H9 (cell line): ENCODE measurements around the gene GPR34. TPM values are rescaled to one million over a fixed set of nuclear protein-coding genes. Genes with fewer than 3 reads are reported as not detected.

ENCODE experiments used
- DNase-seq: peaks from one replicate; pipeline ENCODE4 v3.0.0-alpha.2; 2017
- H2AFZ ChIP-seq: one replicate; pipeline ENCODE4 v1.6.1; 2013; ENCODE audit warnings: mild to moderate bottlenecking, low read length, control low read depth, moderate library complexity
- H2AK5ac ChIP-seq: 2 replicates; pipeline ENCODE4 v1.6.1; 2013; ENCODE audit warnings: low read length, control low read depth, mixed read lengths; ENCODE audit not compliant: insufficient read length
- H2BK120ac ChIP-seq: one replicate; pipeline ENCODE4 v1.6.1; 2013; ENCODE audit warnings: low read depth, mild to moderate bottlenecking, low read length, control low read depth, inconsistent platforms; ENCODE audit not compliant: poor library complexity, severe bottlenecking
- H2BK12ac ChIP-seq: 2 replicates; pipeline ENCODE4 v1.6.1; 2013; ENCODE audit warnings: low read length, control low read depth, mixed read lengths, low read depth; ENCODE audit not compliant: insufficient read length
- H2BK15ac ChIP-seq: 2 replicates; pipeline ENCODE4 v1.6.1; 2013; ENCODE audit warnings: low read depth, low read length, control low read depth
- H2BK20ac ChIP-seq: one replicate; pipeline ENCODE4 v1.6.1; 2013; ENCODE audit warnings: low read depth, mild to moderate bottlenecking, low read length, control low read depth, inconsistent platforms; ENCODE audit not compliant: poor library complexity, severe bottlenecking
- H2BK5ac ChIP-seq: 2 replicates; pipeline ENCODE4 v1.6.1; 2013; ENCODE audit warnings: low read length, control low read depth, mixed read lengths; ENCODE audit not compliant: insufficient read length
- H3K14ac ChIP-seq: 2 replicates; pipeline ENCODE4 v1.6.1; 2013; ENCODE audit warnings: low read length, control low read depth; ENCODE audit not compliant: insufficient read depth
- H3K18ac ChIP-seq: 2 replicates; pipeline ENCODE4 v1.6.1; 2013; ENCODE audit warnings: low read depth, mild to moderate bottlenecking, mixed read lengths, low read length, control low read depth; ENCODE audit not compliant: insufficient read length
- H3K23ac ChIP-seq: 2 replicates; pipeline ENCODE4 v1.6.1; 2013; ENCODE audit warnings: low read length, control low read depth, mixed read lengths, low read depth; ENCODE audit not compliant: insufficient read length
- H3K23me2 ChIP-seq: 2 replicates; pipeline ENCODE4 v1.6.1; 2013; ENCODE audit warnings: low read depth, mild to moderate bottlenecking, mixed read lengths, low read length, control low read depth; ENCODE audit not compliant: insufficient read length, poor library complexity, severe bottlenecking
- H3K27ac ChIP-seq: 2 replicates; pipeline ENCODE4 v1.5.1; 2013; ENCODE audit warnings: low read length, control low read depth, mixed read lengths, low read depth; ENCODE audit not compliant: insufficient read length
- H3K27me3 ChIP-seq: 2 replicates; pipeline ENCODE4 v1.6.1; 2013; ENCODE audit warnings: low read length, control low read depth, inconsistent platforms; ENCODE audit not compliant: insufficient read depth
- H3K4ac ChIP-seq: 2 replicates; pipeline ENCODE4 v1.6.1; 2013; ENCODE audit warnings: low read depth, mild to moderate bottlenecking, control low read depth, inconsistent platforms, low read length, moderate library complexity
- H3K4me1 ChIP-seq: 2 replicates; pipeline ENCODE4 v1.6.1; 2013; ENCODE audit warnings: low read length, control low read depth, inconsistent platforms; ENCODE audit not compliant: insufficient read depth
- H3K4me2 ChIP-seq: 2 replicates; pipeline ENCODE4 v1.6.1; 2013; ENCODE audit warnings: low read length, control low read depth, mixed read lengths; ENCODE audit not compliant: insufficient read length, insufficient read depth
- H3K56ac ChIP-seq: 2 replicates; pipeline ENCODE4 v1.6.1; 2013; ENCODE audit warnings: low read depth, mild to moderate bottlenecking, mixed read lengths, low read length, control low read depth; ENCODE audit not compliant: insufficient read length
- H3K79me1 ChIP-seq: 2 replicates; pipeline ENCODE4 v1.6.1; 2013; ENCODE audit warnings: low read depth, mild to moderate bottlenecking, moderate library complexity, low read length, control low read depth, inconsistent platforms; ENCODE audit not compliant: insufficient read depth, poor library complexity, severe bottlenecking
- H3K79me2 ChIP-seq: 2 replicates; pipeline ENCODE4 v1.6.1; 2013; ENCODE audit warnings: low read length, control low read depth, inconsistent platforms; ENCODE audit not compliant: insufficient read depth
- H3K9ac ChIP-seq: 2 replicates; pipeline ENCODE4 v1.6.1; 2013; ENCODE audit warnings: low read length, control low read depth, mixed read lengths; ENCODE audit not compliant: insufficient read length; ENCODE audit errors: extremely low read depth
- H3K9me3 ChIP-seq: one replicate; pipeline ENCODE4 v1.6.1; 2013; ENCODE audit warnings: low read depth, low read length, inconsistent platforms; ENCODE audit not compliant: control insufficient read depth
- H3T11ph ChIP-seq: one replicate; pipeline ENCODE4 v1.6.1; 2013; ENCODE audit warnings: mild to moderate bottlenecking, low read length, control low read depth, inconsistent platforms
- H4K20me1 ChIP-seq: one replicate; pipeline ENCODE4 v1.6.1; 2013; ENCODE audit not compliant: control insufficient read depth, insufficient read length, insufficient read depth
- H4K5ac ChIP-seq: 2 replicates; pipeline ENCODE4 v1.6.1; 2013; ENCODE audit warnings: low read depth, mild to moderate bottlenecking, mixed read lengths, low read length, control low read depth; ENCODE audit not compliant: insufficient read length
- H4K8ac ChIP-seq: replicated peaks from 2 replicates; pipeline ENCODE4 v1.6.1; 2013; ENCODE audit warnings: low read length, control low read depth, mixed read lengths, low read depth; ENCODE audit not compliant: insufficient read length
- H4K91ac ChIP-seq: 2 replicates; pipeline ENCODE4 v1.6.1; 2013; ENCODE audit warnings: low read depth, mild to moderate bottlenecking, moderate library complexity, mixed read lengths, low read length, control low read depth; ENCODE audit not compliant: insufficient read length
- H3K27ac Mint-ChIP-seq, 3 experiments: 2 replicates in 2 of 3; 3 replicates in 1 of 3; pipeline ENCODE4 v1.8.0; 2020 to 2021; ENCODE audit warnings: mixed read lengths in 3 of 3, mild to moderate bottlenecking in 1 of 3, moderate library complexity in 1 of 3
- H3K27me3 Mint-ChIP-seq: 2 replicates; pipeline ENCODE4 v1.8.0; 2021; ENCODE audit warnings: low read depth, mild to moderate bottlenecking, moderate library complexity, mixed read lengths
- H3K36me3 Mint-ChIP-seq, 3 experiments: 2 replicates in 2 of 3; 3 replicates in 1 of 3; pipeline ENCODE4 v1.8.0; 2020 to 2021; ENCODE audit warnings: low read depth in 3 of 3, mixed read lengths in 3 of 3; ENCODE audit not compliant: insufficient read depth in 1 of 3
- H3K4me1 Mint-ChIP-seq, 2 experiments: 2 replicates each; pipeline ENCODE4 v1.8.0; 2020; ENCODE audit warnings: mixed read lengths in 2 of 2
- H3K4me3 Mint-ChIP-seq, 2 experiments: 2 replicates in 1 of 2; 3 replicates in 1 of 2; pipeline ENCODE4 v1.8.0; 2020 to 2021; ENCODE audit warnings: mild to moderate bottlenecking in 2 of 2, mixed read lengths in 2 of 2, moderate library complexity in 1 of 2
- H3K9me3 Mint-ChIP-seq, 2 experiments: 2 replicates in 1 of 2; 3 replicates in 1 of 2; pipeline ENCODE4 v1.8.0; 2020; ENCODE audit warnings: mild to moderate bottlenecking in 2 of 2, mixed read lengths in 2 of 2, moderate library complexity in 1 of 2
- CTCF ChIP-seq: fragments of 200-600 bp; sonication (generic); conservative IDR thresholded peaks from 3 replicates; pipeline ENCODE4 v1.8.0; 2021; ENCODE audit warnings: antibody characterized with exemption, mild to moderate bottlenecking
- WGBS: extraction: QIAGEN DNeasy Blood & Tissue Kit; methylation state at CpG from one replicate; pipeline ENCODE4 v1.1.7; 2013; ENCODE audit warnings: missing lambda C conversion rate, low lambda C conversion rate, mixed read lengths; ENCODE audit not compliant: insufficient read length; ENCODE audit errors: extremely low coverage; 5-methylcytosine and 5-hydroxymethylcytosine counted together
- total RNA-seq: library from RNA; stranded (reverse); gene quantifications from 2 replicates; pipeline ENCODE4 v1.2.1, GENCODE V29; 2021

GPR34 gene
- total RNA-seq, 1 experiment from 2014 or later = not detected

- no peak overlapping the region for H4K91ac ChIP-seq
- H3K79me1 ChIP-seq = no peaks in the 10 kb centered on the region
- no peak overlapping the region for H3K23ac ChIP-seq
- peaks cover 34 to 35% of the 10 kb centered on the region in 2 experiments for H3K9me3 Mint-ChIP-seq
- H3K79me2 ChIP-seq = no peaks in the 10 kb centered on the region
- H3T11ph ChIP-seq = no peak overlapping the region
- H2BK15ac ChIP-seq = no peak overlapping the region
- no peak overlapping the region for H2AK5ac ChIP-seq
- H3K4me3 Mint-ChIP-seq = no peak overlapping the region
- H3K23me2 ChIP-seq = no peaks in the 10 kb centered on the region
- no peak overlapping the region for H3K27ac Mint-ChIP-seq
- no peak overlapping the region for H3K4ac ChIP-seq
- no peak overlapping the region for H3K56ac ChIP-seq
- H2BK5ac ChIP-seq = no peak overlapping the region
- H2BK20ac ChIP-seq = no peak overlapping the region
- no peaks in the 10 kb centered on the region; the same call in 1 of the 2 replicates for H3K4me1 ChIP-seq
- WGBS = no CpG with 5 or more reads among the region's 1 CpG
- no peaks in the 10 kb centered on the region for H3K9me3 ChIP-seq
- H3K27me3 Mint-ChIP-seq = no peaks in the 10 kb centered on the region
- no peak overlapping the region for H3K14ac ChIP-seq
- H3K9ac ChIP-seq = no peak overlapping the region
- no peak overlapping the region for H4K5ac ChIP-seq
- no peaks in the 10 kb centered on the region for H3K27me3 ChIP-seq
- peak; percentile 61 for TF ChIP-seq CTCF
- no peak overlapping the region for H4K8ac ChIP-seq
- H3K18ac ChIP-seq = no peak overlapping the region
- H3K27ac ChIP-seq = no peak overlapping the region
- peaks cover 0 to 7% (median 0%) of the 10 kb centered on the region in 3 experiments; a peak in 2 of 7 replicates for H3K36me3 Mint-ChIP-seq
- H4K20me1 ChIP-seq = no peaks in the 10 kb centered on the region
- peaks cover 11 to 17% of the 10 kb centered on the region in 2 experiments for H3K4me1 Mint-ChIP-seq
- H2BK12ac ChIP-seq = no peak overlapping the region
- DNase-seq = no peak
- no peak overlapping the region for H2AFZ ChIP-seq
- no peak overlapping the region for H2BK120ac ChIP-seq
- H3K4me2 ChIP-seq = no peak overlapping the region
These were observed 45.8 kb downstream of the GPR34 start for GRCh38 chrX:41734530-41734929.
